ENCODE data around the gene PARD6G.

The PARD6G gene

DNA sequence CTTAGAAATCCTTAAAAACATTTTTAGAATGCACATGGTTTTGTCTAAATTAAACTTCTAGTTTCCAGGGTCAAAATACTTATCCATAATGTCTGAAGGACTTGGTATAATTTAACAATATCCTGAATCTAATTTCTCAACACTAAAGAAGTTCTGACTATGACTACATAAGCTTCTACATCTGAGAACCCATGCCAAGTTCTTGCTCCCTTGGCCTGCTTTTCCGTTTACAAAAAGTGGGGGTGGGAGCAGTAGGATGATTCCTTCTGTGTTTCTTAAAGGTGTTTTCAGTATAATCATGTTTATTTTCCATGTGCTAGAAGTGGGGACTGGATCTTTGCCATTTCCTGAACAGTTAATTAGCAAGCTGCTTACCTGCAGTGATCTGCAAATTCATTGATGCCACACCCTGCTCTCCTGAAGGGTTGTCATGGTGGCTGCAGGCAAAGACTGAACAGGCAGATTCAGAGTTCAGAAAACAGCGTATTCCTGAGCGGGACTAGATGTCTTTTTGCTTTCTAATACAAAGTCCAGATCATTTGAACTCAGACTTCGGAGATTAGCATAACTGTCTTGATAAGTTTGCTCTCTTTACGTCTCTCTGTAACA, 102.0 kb downstream of the PARD6G start:
- no peak for DNase-seq (ENCODE audit: low spot score)

- DNase-seq (ENCODE audit: low spot score), result no peak
Measured at GRCh38 chr18:80143881-80144280, 103.4 kb downstream of the PARD6G start.

GRCh38 chr18:80140455-80140985, 106.8 kb downstream of the PARD6G start:
- DNase-seq (ENCODE audit: low spot score), result no peak

- DNase-seq (ENCODE audit: low spot score), result no peak
Measured at GRCh38 chr18:80137976-80138375, 109.3 kb downstream of the PARD6G start.

DNA sequence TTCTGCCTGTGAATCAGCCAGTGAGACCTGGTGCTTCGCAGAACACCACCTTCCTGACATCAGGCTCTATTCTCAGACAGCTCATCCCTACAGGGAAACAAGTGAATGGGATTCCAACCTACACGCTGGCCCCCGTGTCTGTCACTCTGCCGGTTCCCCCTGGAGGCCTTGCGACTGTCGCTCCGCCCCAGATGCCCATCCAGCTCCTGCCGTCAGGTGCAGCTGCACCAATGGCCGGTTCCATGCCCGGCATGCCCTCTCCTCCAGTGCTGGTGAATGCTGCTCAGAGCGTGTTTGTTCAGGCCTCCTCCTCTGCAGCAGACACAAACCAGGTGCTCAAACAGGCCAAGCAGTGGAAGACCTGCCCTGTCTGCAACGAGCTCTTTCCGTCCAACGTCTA, 110.2 kb downstream of the PARD6G start:
- DNase-seq (ENCODE audit: low spot score), result no peak

- DNase-seq (ENCODE audit: low spot score), result no peak
Measured at GRCh38 chr18:80136679-80137078, 110.6 kb downstream of the PARD6G start.

DNA sequence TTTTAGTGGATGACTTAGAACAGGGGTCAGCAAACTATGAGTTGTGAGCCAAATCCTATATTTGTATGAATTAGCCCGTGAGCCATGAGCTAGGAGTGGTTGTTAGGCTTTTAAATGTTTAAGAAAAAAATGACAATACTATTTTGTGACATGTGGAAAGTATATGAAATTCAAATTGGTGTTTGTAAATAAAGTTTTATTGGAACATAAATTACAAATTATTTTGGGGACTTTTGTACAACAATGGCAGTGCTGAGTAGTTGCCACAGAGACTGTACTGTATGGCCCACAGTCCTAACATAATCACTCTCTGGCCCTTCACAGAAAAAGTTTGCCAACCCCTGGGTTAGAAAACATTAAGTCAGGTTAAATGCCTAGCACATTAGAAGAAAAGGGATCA, 112.2 kb downstream of the PARD6G start:
- no peak for DNase-seq (ENCODE audit: low spot score)

- DNase-seq (ENCODE audit: low spot score), result no peak
Measured at GRCh38 chr18:80133124-80133523, 114.2 kb downstream of the PARD6G start.

DNA sequence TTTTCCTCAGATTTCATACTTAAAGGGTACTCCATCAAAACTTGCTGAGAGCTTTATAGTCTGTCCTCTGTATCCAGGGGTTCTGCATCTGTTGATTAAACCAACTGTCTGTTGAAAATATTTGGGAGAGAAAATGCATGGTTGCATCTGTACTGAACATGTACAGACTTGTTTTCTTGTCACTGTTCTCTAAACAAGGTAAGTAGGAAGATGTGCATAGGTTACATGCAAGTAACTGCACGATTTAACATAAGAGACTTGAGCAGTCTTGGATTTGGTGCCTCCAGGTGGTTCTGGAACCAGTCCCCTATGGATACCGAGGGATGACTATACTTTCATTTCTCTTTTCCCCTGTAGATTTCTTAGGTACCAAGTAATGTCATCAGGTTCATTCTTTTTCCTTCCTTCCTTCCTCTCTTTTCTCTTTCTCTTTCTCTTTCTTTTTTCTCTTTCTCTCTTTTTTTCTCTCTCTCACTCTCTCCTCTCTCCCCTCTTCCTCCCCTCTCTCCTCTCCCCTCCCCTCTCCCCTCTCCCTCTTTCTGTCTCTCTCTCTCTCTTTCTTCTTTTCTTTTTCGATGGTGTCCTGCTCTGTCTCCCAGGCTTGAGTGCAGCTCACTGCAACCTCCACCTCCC, 115.0 kb downstream of the PARD6G start:
- no peak for DNase-seq (ENCODE audit: low spot score)

DNA sequence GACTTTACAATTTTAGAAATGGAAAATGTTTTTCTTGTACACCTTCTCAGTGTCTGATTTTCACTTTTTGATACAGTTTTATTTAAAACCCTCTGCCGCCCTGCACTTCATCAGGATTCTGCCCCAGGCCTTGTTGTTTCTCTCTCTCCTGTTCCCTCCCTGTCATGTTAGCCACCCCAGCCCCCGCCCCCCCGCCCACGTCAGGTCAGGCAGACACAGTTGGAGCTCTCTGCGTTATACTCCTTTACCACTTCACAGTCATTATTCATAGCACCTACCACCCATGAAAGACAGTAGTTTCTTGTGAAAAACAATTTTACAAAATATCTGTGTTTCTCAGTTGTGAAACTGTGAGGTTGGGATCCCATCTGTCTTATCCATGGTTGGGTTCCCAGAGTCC, 116.8 kb downstream of the PARD6G start:
- no peak for DNase-seq (ENCODE audit: low spot score)

GRCh38 chr18:80129672-80130367, 117.5 kb downstream of the PARD6G start:
- no peak for DNase-seq (ENCODE audit: low spot score)

GRCh38 chr18:80127635-80128034, 119.7 kb downstream of the PARD6G start:
- DNase-seq (ENCODE audit: low spot score), result no peak

DNA sequence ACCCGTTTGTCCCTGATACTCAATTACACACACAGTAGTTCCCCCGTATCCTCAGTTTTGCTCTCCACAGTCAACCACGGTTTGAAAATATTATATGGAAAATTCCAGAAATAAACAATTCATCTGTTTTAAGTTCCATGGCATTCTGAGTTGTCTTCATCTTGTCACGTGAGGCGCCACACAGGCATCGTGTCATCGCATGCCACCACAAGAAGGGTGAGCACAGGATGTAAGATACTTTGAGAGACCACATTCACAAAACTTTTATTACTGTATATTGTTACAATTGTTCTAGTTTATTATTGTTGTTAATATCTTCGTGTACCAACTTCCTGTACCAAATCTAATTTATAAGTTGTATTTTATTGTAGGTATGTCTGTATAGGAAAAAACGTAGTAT, 120.5 kb downstream of the PARD6G start:
- no peak for DNase-seq (ENCODE audit: low spot score)

- no peak for DNase-seq (ENCODE audit: low spot score)
Measured at GRCh38 chr18:80124131-80124530, 123.2 kb downstream of the PARD6G start.

DNA sequence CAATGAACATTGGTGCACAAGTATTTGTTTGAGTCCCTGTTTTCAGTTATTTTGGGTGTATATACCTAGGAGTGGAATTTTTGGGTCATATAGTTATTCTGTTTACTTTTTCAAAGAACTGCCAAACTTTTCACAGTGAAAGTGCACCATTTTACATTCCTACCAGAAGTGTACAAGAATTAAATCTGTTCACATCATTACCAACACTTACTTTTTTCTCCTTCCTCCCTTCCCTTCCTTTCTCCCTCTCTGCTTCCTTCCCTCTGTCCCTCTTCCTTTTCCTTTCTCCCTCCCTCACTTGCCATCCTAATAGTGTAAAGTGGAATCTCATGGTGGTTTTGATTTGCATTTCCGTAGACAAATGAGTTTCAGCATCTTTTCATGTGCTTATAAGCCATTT, 126.4 kb downstream of the PARD6G start:
- DNase-seq (ENCODE audit: low spot score), result no peak

- DNase-seq (ENCODE audit: low spot score), result no peak
Measured at GRCh38 chr18:80119111-80119510, 128.2 kb downstream of the PARD6G start.

- no peak for DNase-seq (ENCODE audit: low spot score)
Measured at GRCh38 chr18:80115035-80115434, 132.3 kb downstream of the PARD6G start.

GRCh38 chr18:80112624-80113248, 134.6 kb downstream of the PARD6G start:
- no peak for DNase-seq (ENCODE audit: low spot score)

DNA sequence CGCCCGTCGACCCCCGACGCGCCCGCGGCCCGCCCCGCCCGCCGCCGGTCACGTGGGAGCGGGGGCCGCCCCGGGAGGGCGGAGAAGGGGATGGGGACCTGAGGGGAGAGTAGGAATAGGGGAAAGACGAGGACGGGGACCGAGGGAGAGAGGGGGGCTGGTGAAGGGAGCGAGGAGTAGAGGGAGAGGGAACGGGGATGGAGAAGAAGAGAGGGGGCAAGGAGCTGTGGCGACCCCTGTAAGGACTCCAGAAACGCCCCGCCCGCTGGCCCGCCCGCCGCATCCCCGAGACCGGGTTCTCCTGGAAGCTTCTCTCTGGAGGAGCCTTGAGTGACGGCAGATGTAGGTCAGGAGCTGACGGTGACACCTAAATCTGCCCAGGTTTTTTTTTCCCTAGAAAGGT, 137.6 kb downstream of the PARD6G start:
- peak; percentile 74 for DNase-seq (ENCODE audit: low spot score)

DNA sequence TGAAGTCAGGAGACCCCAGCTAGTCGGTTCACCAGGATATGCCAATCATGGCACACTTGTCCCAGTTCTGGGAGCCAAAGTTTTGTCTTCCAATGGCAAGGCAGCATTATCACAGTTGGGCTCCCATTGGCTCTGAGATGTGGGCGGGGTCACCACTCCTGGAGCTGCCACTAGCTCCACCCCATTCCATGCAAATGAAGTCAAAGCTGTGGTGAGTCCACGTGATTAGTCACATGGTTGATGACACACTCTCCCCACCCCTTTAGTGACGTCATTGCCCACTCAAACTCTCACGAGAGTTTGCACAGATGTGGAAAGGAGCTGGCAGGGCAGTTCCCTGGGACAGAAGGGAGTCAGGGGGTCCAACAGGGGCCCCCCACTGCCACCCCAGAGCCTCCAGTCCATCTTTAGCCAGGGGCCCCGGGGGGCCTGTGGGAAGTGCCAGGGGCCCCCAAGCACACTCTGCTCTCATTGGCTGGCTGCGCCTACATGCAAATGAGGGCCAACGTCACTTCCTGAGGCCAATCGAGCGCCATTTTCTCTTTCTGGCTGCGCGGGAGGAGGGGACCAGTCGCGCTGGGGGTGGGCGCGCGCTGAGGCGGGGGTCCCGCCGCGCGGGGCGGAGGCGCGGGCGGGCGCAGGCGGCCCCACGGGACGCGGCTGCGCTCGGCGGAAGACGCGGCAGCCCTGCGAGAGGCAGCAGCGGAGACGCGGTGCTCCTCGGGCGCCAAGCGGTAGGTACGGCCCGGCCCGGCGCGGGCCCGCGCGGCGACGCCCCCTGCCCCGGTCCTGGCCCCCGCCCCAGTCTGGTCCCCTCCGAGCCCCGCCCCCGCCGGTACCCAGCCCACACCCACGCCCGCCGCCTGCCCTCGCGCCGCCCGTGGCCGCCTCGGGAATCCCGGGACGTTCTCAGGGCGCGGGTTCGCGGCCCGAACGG, 138.3 kb downstream of the PARD6G start, which contains the start of gene ADNP2:
Gene ADNP2 (plus strand): TSS at position 524 of the 937 bp plus-strand sequence. CDS start 8,281 bp downstream, outside the sequence.
- DNase-seq (ENCODE audit: low spot score), result peak; percentile 92

DNA sequence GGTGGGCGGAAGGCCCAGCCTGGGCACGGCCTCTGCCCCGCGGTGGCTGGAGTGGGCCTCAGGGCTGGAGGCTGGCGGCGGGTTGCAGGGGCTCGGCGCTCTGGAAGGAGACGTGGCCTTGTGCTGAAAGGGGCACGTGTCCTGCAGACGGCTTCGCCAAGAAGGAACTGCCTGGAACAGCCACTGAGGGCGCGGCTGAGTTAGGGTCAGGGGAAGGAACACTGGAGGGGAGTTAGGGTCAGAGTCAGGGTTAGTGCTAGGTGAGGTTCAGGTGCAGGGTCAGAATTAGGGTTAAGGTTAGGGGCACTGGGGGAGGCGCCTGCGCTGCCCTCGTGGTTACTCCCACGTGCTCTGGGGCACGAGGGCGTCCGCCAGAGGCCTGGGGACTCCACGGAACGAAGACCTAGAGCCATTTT, 139.2 kb downstream of the PARD6G start:
- DNase-seq (ENCODE audit: low spot score), result no peak

DNA sequence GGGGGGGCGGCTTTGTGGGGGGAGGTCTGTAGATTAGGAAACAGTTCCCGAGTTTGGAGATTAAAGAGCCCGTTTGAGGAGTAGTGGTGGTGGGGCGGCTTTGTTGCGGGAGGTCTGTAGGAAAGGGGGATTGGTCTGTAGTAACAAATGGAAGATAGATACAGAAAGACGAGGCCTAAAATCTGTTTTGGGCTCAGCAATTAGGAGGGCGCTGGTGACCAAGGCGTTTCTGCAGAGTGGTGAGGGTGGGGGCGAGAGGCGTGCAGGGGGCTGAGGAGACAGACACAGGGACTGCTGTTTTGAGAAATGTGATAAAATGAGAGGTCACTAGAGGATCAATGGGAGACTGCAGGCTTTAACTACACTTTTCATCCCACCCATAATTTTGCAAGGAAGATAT, 139.9 kb downstream of the PARD6G start:
- DNase-seq (ENCODE audit: low spot score), result no peak
